Measurements from ENCODE around the gene NTRK3. TPM values are rescaled to one million over a fixed set of nuclear protein-coding genes. Genes with fewer than 3 reads are reported as not detected.

NTRK3 gene
- polyA plus RNA-seq, 1 donor (not counting 4 experiments of a cell fraction or from before 2014, with no cell fraction given), result not detected

- dilution Hi-C loops (cut with MboI; ENCODE audit: extremely low pct_ligation_motif_present, low sequenced_read_pairs), result no loop called here
- no peak for FAIRE-seq
Observed at GRCh38 chr15:88223084-88223483, 33.5 kb downstream of the NTRK3 start.

GRCh38 chr15:88221836-88222235 is 34.7 kb downstream of the NTRK3 start:
- Histone ChIP-seq H3K9ac (ENCODE audit: control insufficient read depth, extremely low read depth, insufficient read depth, low read length) (no peak overlapping the region), H3K27ac (ENCODE audit: control insufficient read depth, insufficient read depth, low read length) (no peak overlapping the region), H3K36me3 (ENCODE audit: control insufficient read depth in 2 of 2, extremely low read depth in 1 of 2, insufficient read depth in 2 of 2, low read length in 2 of 2) (no peaks in the 10 kb centered on the region), H3K27me3 (ENCODE audit: control insufficient read depth, extremely low read depth, insufficient read depth, low read length) (no peaks in the 10 kb centered on the region), H3K79me2 (ENCODE audit: control insufficient read depth, insufficient read depth, low read length) (no peaks in the 10 kb centered on the region), H3K9me1 (ENCODE audit: control insufficient read depth, extremely low read depth, insufficient read depth, low read length) (no peaks in the 10 kb centered on the region), H3K4me3 (ENCODE audit: control insufficient read depth in 2 of 3, extremely low read depth in 1 of 3, insufficient read depth in 2 of 3, low read depth in 1 of 3, low read length in 3 of 3) (no peak overlapping the region), H3K4me2 (ENCODE audit: control insufficient read depth, extremely low read depth, insufficient read depth, low read depth, low read length) (no peak overlapping the region), H2AFZ (ENCODE audit: control insufficient read depth, low read length) (no peak overlapping the region), H4K20me1 (ENCODE audit: control insufficient read depth, extremely low read depth, insufficient read depth, low read length) (no peaks in the 10 kb centered on the region), H3K9me3 (ENCODE audit: control insufficient read depth, low read depth, low read length) (peaks cover 6% of the 10 kb centered on the region), H3K4me1 (ENCODE audit: control insufficient read depth, extremely low read depth, insufficient read depth, low read length) (no peaks in the 10 kb centered on the region)
- TF ChIP-seq EZH2 (IDR thresholded peaks at IDR 0.05; ENCODE audit: low read length) (no peak), CTCF (optimal IDR thresholded peaks at IDR 0.05 in 1 of 3, IDR thresholded peaks at IDR 0.05 in 1 of 3, conservative IDR thresholded peaks at IDR 0.05 in 1 of 3; ENCODE audit: extremely low read depth in 1 of 3, insufficient read depth in 2 of 3, low read length in 3 of 3) (no peak)
- FAIRE-seq (no peak), DNase-seq (ENCODE audit: low read depth, low spot score) (no peak)
- dilution Hi-C loops (cut with MboI; ENCODE audit: extremely low pct_ligation_motif_present, low sequenced_read_pairs), result no loop called here

More at GRCh38 chr15:88223084-88223483, 33.5 kb downstream of the NTRK3 start:
- H2AFZ ChIP-seq (ENCODE audit: control insufficient read depth, low read length), result no peak overlapping the region
- H3K9me3 ChIP-seq (ENCODE audit: control insufficient read depth, low read depth, low read length), result peaks cover 6% of the 10 kb centered on the region
- no peaks in the 10 kb centered on the region for H3K4me1 ChIP-seq (ENCODE audit: control insufficient read depth, extremely low read depth, insufficient read depth, low read length)
- no peaks in the 10 kb centered on the region for H3K36me3 ChIP-seq (ENCODE audit: control insufficient read depth in 2 of 2, extremely low read depth in 1 of 2, insufficient read depth in 2 of 2, low read length in 2 of 2)
- no peak overlapping the region for H3K4me2 ChIP-seq (ENCODE audit: control insufficient read depth, extremely low read depth, insufficient read depth, low read depth, low read length)
- DNase-seq (ENCODE audit: low read depth, low spot score), result no peak
- no peaks in the 10 kb centered on the region for H3K27me3 ChIP-seq (ENCODE audit: control insufficient read depth, extremely low read depth, insufficient read depth, low read length)
- no peaks in the 10 kb centered on the region for H4K20me1 ChIP-seq (ENCODE audit: control insufficient read depth, extremely low read depth, insufficient read depth, low read length)
- H3K79me2 ChIP-seq (ENCODE audit: control insufficient read depth, insufficient read depth, low read length), result no peaks in the 10 kb centered on the region
- no peak overlapping the region for H3K27ac ChIP-seq (ENCODE audit: control insufficient read depth, insufficient read depth, low read length)
- TF ChIP-seq CTCF (optimal IDR thresholded peaks at IDR 0.05 in 1 of 3, IDR thresholded peaks at IDR 0.05 in 1 of 3, conservative IDR thresholded peaks at IDR 0.05 in 1 of 3; ENCODE audit: extremely low read depth in 1 of 3, insufficient read depth in 2 of 3, low read length in 3 of 3), result no peak
- TF ChIP-seq EZH2 (IDR thresholded peaks at IDR 0.05; ENCODE audit: low read length), result no peak
- no peak overlapping the region for H3K9ac ChIP-seq (ENCODE audit: control insufficient read depth, extremely low read depth, insufficient read depth, low read length)
- H3K9me1 ChIP-seq (ENCODE audit: control insufficient read depth, extremely low read depth, insufficient read depth, low read length), result no peaks in the 10 kb centered on the region
- H3K4me3 ChIP-seq (ENCODE audit: control insufficient read depth in 2 of 3, extremely low read depth in 1 of 3, insufficient read depth in 2 of 3, low read depth in 1 of 3, low read length in 3 of 3), result no peak overlapping the region
